Adipocyte (in vitro differentiated cells): ENCODE measurements around the gene CFAP410.

Source experiments
- DNase-seq: peaks from one replicate; pipeline ENCODE4 v3.0.0-alpha.2; 2015; ENCODE audit warnings: low read depth
- H3K27me3 ChIP-seq: replicated peaks from 2 replicates; pipeline ENCODE4 v1.7.0; 2013; ENCODE audit warnings: mild to moderate bottlenecking, low read length, moderate library complexity; ENCODE audit not compliant: control insufficient read depth, insufficient read depth
- H3K36me3 ChIP-seq: 2 replicates; pipeline ENCODE4 v1.7.0; 2013; ENCODE audit warnings: low read length, mild to moderate bottlenecking, moderate library complexity; ENCODE audit not compliant: control insufficient read depth, insufficient read depth, severe bottlenecking
- H3K4me1 ChIP-seq: 2 replicates; pipeline ENCODE4 v1.7.0; 2013; ENCODE audit warnings: mild to moderate bottlenecking, low read length, moderate library complexity; ENCODE audit not compliant: control insufficient read depth, insufficient read depth
- H3K4me3 ChIP-seq: 2 replicates; pipeline ENCODE4 v1.7.0; 2013; ENCODE audit warnings: mild to moderate bottlenecking, low read length, moderate library complexity
- H3K9ac ChIP-seq: 2 replicates; pipeline ENCODE4 v1.7.0; 2013; ENCODE audit warnings: mild to moderate bottlenecking, low read length, moderate library complexity
- H3K9me3 ChIP-seq: 2 replicates; pipeline ENCODE4 v1.7.0; 2013; ENCODE audit warnings: mild to moderate bottlenecking, low read length, moderate library complexity; ENCODE audit not compliant: control insufficient read depth

Gene CFAP410

GRCh38 chr21:44318489-44319285 is 20.5 kb downstream of the CFAP410 start:
- peaks cover 47% of the 10 kb centered on the region for H3K36me3 ChIP-seq
- no peak overlapping the region for H3K9ac ChIP-seq
- H3K9me3 ChIP-seq: no peaks in the 10 kb centered on the region
- DNase-seq: no peak
- H3K4me3 ChIP-seq: no peak overlapping the region
- no peaks in the 10 kb centered on the region for H3K4me1 ChIP-seq
- H3K27me3 ChIP-seq: no peaks in the 10 kb centered on the region

- Histone ChIP-seq H3K4me3 (no peak overlapping the region), H3K27me3 (no peaks in the 10 kb centered on the region), H3K36me3 (peaks cover 51% of the 10 kb centered on the region), H3K9ac (no peak overlapping the region), H3K4me1 (no peaks in the 10 kb centered on the region), H3K9me3 (no peaks in the 10 kb centered on the region)
- no peak for DNase-seq
Measured at GRCh38 chr21:44317871-44318270, 21.3 kb downstream of the CFAP410 start.

- Histone ChIP-seq H3K4me3 (no peak overlapping the region), H3K36me3 (peaks cover 54% of the 10 kb centered on the region), H3K9me3 (no peaks in the 10 kb centered on the region), H3K4me1 (no peaks in the 10 kb centered on the region), H3K9ac (no peak overlapping the region), H3K27me3 (no peaks in the 10 kb centered on the region)
- no peak for DNase-seq
Measured at GRCh38 chr21:44317241-44317782, 21.9 kb downstream of the CFAP410 start.

- DNase-seq: no peak
- Histone ChIP-seq H3K9ac (no peak overlapping the region), H3K36me3 (peaks cover 54% of the 10 kb centered on the region), H3K9me3 (no peaks in the 10 kb centered on the region), H3K4me1 (no peaks in the 10 kb centered on the region), H3K27me3 (no peaks in the 10 kb centered on the region), H3K4me3 (no peak overlapping the region)
Measured at GRCh38 chr21:44316277-44316900, 22.8 kb downstream of the CFAP410 start.

- no peaks in the 10 kb centered on the region for H3K27me3 ChIP-seq
Measured at GRCh38 chr21:44315691-44316203, 23.4 kb downstream of the CFAP410 start.

GRCh38 chr21:44314561-44314960 is 24.6 kb downstream of the CFAP410 start:
- Histone ChIP-seq H3K27me3 (no peaks in the 10 kb centered on the region), H3K4me1 (no peaks in the 10 kb centered on the region), H3K9ac (no peak overlapping the region), H3K36me3 (peaks cover 59% of the 10 kb centered on the region), H3K4me3 (no peak overlapping the region), H3K9me3 (no peaks in the 10 kb centered on the region)
- DNase-seq: no peak

More at GRCh38 chr21:44315691-44316203, 23.4 kb downstream of the CFAP410 start:
- Histone ChIP-seq H3K9me3 (no peaks in the 10 kb centered on the region), H3K36me3 (peaks cover 60% of the 10 kb centered on the region), H3K4me3 (no peak overlapping the region), H3K4me1 (no peaks in the 10 kb centered on the region), H3K9ac (no peak overlapping the region)
- DNase-seq: no peak

GRCh38 chr21:44314128-44314527 is 25.1 kb downstream of the CFAP410 start:
- H3K36me3 ChIP-seq: peaks cover 54% of the 10 kb centered on the region
- no peaks in the 10 kb centered on the region for H3K9me3 ChIP-seq

GRCh38 chr21:44313451-44313850 is 25.7 kb downstream of the CFAP410 start:
- no peaks in the 10 kb centered on the region for H3K4me1 ChIP-seq
- peaks cover 53% of the 10 kb centered on the region for H3K36me3 ChIP-seq
- H3K9me3 ChIP-seq: no peaks in the 10 kb centered on the region
- H3K4me3 ChIP-seq: no peak overlapping the region
- H3K27me3 ChIP-seq: no peaks in the 10 kb centered on the region
- H3K9ac ChIP-seq: no peak overlapping the region
- no peak for DNase-seq

More at GRCh38 chr21:44314128-44314527, 25.1 kb downstream of the CFAP410 start:
- no peak for DNase-seq
- Histone ChIP-seq H3K4me3 (no peak overlapping the region), H3K9ac (no peak overlapping the region), H3K27me3 (no peaks in the 10 kb centered on the region), H3K4me1 (no peaks in the 10 kb centered on the region)

- peaks cover 48% of the 10 kb centered on the region for H3K36me3 ChIP-seq
- H3K9ac ChIP-seq: no peak overlapping the region
- H3K9me3 ChIP-seq: no peaks in the 10 kb centered on the region
- no peaks in the 10 kb centered on the region for H3K4me1 ChIP-seq
- no peak overlapping the region for H3K4me3 ChIP-seq
- no peaks in the 10 kb centered on the region for H3K27me3 ChIP-seq
- no peak for DNase-seq
Measured at GRCh38 chr21:44312716-44313115, 26.5 kb downstream of the CFAP410 start.

GRCh38 chr21:44312089-44312488 is 27.1 kb downstream of the CFAP410 start:
- Histone ChIP-seq H3K4me3 (no peak overlapping the region), H3K27me3 (no peaks in the 10 kb centered on the region), H3K9me3 (no peaks in the 10 kb centered on the region), H3K4me1 (peaks cover 2% of the 10 kb centered on the region), H3K36me3 (peaks cover 47% of the 10 kb centered on the region), H3K9ac (no peak overlapping the region)
- no peak for DNase-seq
